Endometrium (tissue), 2 donors: ENCODE measurements around the gene LRRC10B.

ENCODE experiments used
- FAIRE-seq: peaks from 2 replicates; lab custom pipeline; 2012; peaks lifted over from hg19 to GRCh38; lab: Jason Lieb, UNC
- donor health status: control.
- donor health status: control.

The LRRC10B gene

GRCh38 chr11:61549177-61549576, 40.6 kb downstream of the LRRC10B start:
- no peak for FAIRE-seq

DNA sequence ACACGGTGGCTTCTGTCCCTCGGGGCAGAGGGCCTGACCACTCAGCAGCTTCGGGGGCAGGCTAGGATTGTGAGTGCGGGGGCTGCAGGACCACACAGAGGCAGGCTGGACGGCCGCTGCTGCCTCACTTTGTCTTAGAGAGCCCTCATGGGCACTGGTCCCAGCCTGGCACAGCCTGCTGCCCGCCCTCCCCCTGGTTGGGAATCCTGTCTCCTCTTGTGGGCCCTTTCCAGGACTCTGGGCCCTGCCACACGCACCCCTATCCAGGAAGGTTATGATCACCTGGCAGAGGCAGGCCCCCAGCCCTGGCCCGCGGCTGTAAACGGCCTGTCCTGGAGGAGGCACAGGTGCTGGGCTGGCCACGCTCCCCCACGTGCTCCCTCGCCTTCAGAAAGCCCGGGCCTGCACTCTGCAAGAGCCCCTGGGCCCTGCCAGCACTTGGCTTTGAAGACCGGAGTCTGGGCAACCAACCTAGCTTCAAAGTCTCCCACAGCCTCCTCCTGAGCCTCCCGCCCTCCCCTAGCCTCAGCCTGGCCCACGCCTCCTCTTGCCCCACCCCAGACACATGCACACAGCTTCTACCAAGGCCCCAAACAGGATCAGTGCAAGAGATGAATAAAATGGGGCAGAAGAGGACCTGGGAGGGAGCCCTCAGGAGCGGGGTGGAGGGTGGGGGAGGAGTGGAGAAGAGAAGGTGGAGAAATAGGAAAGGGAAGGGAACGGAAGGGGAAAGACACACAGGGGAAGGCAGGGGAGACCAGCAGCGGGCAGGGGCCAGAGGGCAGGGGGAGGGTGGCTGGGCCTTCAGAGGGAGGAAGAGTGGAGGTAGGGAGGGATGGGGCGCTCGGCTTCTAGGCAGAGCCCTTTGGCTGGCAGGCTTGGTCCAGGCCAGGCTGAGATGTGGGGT, 41.4 kb downstream of the LRRC10B start:
- no peak for FAIRE-seq

DNA sequence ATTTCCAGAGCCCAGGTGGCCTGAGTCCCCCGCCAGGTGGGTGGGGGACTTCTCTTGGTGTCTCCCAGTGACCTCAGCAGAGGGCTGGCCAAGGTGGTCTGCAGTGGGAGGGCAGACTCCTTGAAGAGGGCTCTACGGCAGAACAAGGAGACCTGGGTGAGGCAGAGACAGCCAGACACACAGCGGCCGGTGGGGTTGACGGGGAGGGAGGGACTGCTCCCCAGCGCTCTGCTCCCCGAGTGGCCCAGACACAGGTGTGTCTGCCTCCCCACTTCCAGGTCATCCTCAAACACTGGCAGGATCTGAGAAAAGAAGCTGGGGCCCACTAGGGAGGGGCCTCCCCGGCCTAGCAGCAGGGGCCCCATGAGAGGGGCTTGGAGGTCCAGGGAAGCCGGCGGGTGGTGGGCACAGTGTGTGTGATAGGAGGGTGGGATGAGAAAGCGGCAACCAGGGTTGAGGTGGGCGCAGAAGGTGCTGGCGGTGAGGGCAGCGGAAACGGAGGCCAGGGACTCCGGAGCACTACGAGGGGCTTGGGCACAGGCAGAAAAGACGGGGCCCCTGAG, 42.2 kb downstream of the LRRC10B start:
- no peak for FAIRE-seq

- no peak for FAIRE-seq
These were observed 43.1 kb downstream of the LRRC10B start for GRCh38 chr11:61551634-61552033.

GRCh38 chr11:61552108-61552635, 43.6 kb downstream of the LRRC10B start:
- no peak for FAIRE-seq

- no peak for FAIRE-seq
These were observed 45.0 kb downstream of the LRRC10B start for GRCh38 chr11:61553373-61554171.

DNA sequence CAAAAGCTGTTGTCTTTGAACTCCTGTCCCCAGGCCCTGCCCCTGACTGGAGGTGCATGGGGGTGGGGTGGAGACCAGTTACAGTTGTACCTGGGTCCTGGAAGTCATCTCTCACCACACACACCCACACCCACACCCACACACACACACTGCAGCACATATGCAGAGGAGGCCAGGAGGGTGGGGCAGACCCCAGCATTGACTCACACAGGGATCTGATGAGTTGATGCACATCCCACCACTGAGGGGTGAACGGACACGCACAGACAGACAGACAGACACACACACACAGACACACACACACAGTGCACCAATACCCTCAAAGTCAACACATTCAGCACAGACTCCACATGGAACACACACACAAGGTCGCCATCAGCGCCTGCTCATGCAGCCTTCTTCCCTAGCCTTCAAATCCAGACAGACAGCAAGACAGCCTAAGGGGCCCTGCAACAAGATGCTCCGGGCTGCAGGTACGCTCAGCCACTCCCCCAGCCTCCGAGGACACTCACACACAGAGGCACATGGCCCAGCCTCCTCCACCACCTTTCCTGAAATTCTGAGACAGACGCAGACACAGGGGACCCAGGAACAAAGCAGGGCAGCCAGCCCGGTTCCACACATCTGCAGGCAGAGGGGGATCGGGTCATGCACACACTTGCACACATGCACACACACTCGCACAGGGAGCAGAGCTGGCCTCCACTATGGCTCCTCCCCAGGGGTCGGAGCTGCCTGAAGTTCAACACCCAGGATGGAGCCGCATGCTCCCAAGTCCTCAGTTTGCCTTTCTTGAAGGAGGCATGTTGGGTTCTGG, 45.8 kb downstream of the LRRC10B start:
- no peak for FAIRE-seq

DNA sequence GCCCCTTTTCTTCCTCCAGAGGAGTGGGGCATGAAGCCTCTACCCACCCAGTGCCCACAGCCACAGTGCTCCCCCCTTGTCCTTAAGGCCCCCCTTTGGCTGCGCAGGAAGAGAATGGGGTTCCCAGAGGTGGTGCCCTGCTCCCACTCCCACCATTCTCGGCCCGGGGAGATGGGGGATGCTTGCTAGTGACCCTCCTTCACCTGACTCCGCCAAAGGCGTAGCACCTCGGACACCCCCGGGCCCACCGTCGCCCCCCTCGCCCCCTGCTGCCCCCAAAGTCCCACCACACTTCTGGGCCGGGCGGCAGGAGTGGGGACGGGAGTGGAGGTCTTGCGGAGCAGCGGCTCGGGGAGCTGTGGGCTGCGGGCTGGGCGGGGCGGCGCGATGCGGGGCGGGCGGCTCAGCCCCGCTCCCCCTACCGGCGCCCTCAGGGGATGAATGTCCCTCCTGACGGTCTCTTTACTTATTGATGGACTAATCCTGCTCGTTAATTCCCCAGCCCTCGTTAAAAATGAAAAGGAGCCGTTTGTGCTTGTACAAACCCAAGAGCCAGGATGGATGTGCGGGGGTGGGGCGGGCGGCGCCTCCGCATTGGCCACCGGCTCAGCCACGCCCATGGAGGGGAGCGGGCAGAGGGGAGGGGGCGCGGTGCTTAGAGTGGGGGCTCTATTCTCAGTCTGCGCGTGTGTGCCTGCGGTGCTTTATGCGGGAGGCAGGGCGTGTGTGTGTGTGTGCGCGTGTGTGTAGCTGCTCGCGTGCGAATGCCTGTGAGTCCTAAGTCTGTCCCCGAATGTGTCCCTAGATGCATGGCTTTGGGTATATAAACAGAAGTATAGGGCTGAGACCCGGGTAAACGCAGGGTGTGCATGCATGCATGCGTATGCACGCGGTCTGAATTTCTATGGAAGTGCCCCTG, 46.8 kb downstream of the LRRC10B start:
- no peak for FAIRE-seq

DNA sequence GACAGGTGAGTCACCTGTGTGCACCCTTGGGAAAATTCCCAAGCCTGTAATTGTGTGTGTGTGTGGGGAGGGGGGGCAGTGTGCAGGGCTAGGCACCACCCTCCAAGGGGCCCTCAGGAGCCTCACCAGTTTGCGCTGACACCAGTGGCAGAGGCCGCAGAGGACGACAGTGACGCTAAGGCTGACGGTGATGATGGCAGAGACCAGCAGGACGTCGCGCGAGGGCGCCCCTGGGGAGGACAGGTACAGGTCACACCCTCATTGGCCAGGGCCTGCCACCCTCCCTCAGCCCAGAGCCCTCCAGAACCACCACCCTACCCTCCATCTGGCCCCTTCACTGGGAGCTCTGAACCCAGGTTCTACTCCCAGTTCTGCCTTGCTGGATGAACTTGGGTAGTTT, 47.4 kb downstream of the LRRC10B start:
- no peak for FAIRE-seq

DNA sequence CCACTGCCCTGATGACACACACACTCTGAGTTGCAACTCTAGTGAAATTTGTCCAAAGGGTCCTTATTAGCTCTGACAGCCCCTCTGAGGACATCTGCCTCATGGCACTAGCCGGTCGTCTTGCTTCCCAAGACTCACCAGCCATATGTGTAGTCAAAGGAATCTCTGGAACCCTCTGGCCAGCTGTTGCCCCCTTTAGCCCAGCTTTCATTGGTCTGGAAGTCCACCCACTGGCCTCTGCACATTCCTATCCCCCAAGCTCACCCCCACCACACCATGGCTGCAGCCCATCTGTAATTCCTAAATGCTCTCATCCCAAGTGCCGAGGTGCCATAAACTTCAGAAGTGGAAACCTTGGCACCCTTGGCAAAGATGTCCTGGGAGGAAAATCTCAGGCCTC, 48.1 kb downstream of the LRRC10B start:
- no peak for FAIRE-seq
